Prostate gland (tissue), 2 donors: Measurements from ENCODE around the gene RPP21. TPM values are rescaled to one million over a fixed set of nuclear protein-coding genes. Genes with fewer than 3 reads are reported as not detected.
A peak's percentile ranks its signal among the peaks of the same experiment; 100 is the strongest.

Source experiments
- DNase-seq: peaks from one replicate; pipeline ENCODE4 v3.0.0-alpha.2; 2019; ENCODE audit warnings: low spot score
- H3K27ac ChIP-seq, 2 donors: fragments of 200-600 bp; sonication (generic); 2 replicates each; pipeline ENCODE4 v1.5.1; 2017 to 2019
- H3K27me3 ChIP-seq: fragments of 200-600 bp; sonication (generic); replicated peaks from 2 replicates; pipeline ENCODE4 v1.5.1; 2019; ENCODE audit not compliant: insufficient read depth
- H3K36me3 ChIP-seq, 2 donors: fragments of 200-600 bp; sonication (generic); 1 replicate in 1 of 2; 2 replicates in 1 of 2; pipeline versions ENCODE4 v1.5.1 to v1.8.1; 2017 to 2019
- H3K4me1 ChIP-seq: fragments of 200-600 bp; sonication (generic); replicated peaks from 2 replicates; pipeline ENCODE4 v1.5.1; 2019
- H3K4me3 ChIP-seq, 2 donors: fragments of 200-600 bp; sonication (generic); 2 replicates each; pipeline ENCODE4 v1.5.1; 2017 to 2019
- H3K9me3 ChIP-seq: fragments of 200-600 bp; sonication (generic); 2 replicates; pipeline ENCODE4 v1.5.1; 2017
- CTCF ChIP-seq, 4 experiments: fragments of 200-600 bp in 2 of 4; fragments of 450-650 bp in 2 of 4; sonication (generic) in 2 of 4; IDR thresholded peaks; 1 replicate in 3 of 4; 2 replicates in 1 of 4; pipeline ENCODE4 v1.5.1; 2016 to 2019; ENCODE audit warnings: antibody characterized with exemption in 4 of 4, mild to moderate bottlenecking in 2 of 4, moderate library complexity in 2 of 4
- POLR2A ChIP-seq: fragments of 450-650 bp; IDR thresholded peaks from one replicate; pipeline ENCODE4 v1.6.1; 2016; ENCODE audit warnings: antibody characterized with exemption, mild to moderate bottlenecking
- POLR2AphosphoS5 ChIP-seq: sonication (generic); formaldehyde crosslinking; IDR thresholded peaks from one replicate; pipeline ENCODE4 v1.6.1; 2017; ENCODE audit warnings: antibody characterized with exemption
- WGBS: methylation state at CpG from one replicate; pipeline ENCODE4 v1.1.5; 2018; 5-methylcytosine and 5-hydroxymethylcytosine counted together
- intact Hi-C: fragments of 100-400 bp; cut with DNase I; formaldehyde crosslinking; loops from one replicate; pipeline ENCODE4 v1.14.2; 2022
- total RNA-seq, 2 donors: library from RNA; depleted of rRNA; stranded (reverse); fragments of >200 nt; gene quantifications; one replicate each; pipeline ENCODE4 v1.1.0, GENCODE V29; 2016

The RPP21 gene
- total RNA-seq, 2 donors from 2014 or later: 86.7 to 121 TPM

GRCh38 chr6:30321692-30322388, 23.1 kb upstream of the RPP21 start:
- no peaks in the 10 kb centered on the region for H3K4me1 ChIP-seq
- H3K36me3 ChIP-seq: no peaks in the 10 kb centered on the region
- H3K27ac ChIP-seq: no peak overlapping the region
- intact Hi-C loops: no loop called here
- no peaks in the 10 kb centered on the region for H3K9me3 ChIP-seq
- H3K27me3 ChIP-seq: no peaks in the 10 kb centered on the region
- WGBS: 88% methylated on average over 6 of the region's 6 CpGs
- no peak for TF ChIP-seq POLR2A
- TF ChIP-seq POLR2AphosphoS5: no peak
- TF ChIP-seq CTCF (IDR thresholded peaks at IDR 0.05): no peak
- H3K4me3 ChIP-seq: no peak overlapping the region
- no peak for DNase-seq

DNA sequence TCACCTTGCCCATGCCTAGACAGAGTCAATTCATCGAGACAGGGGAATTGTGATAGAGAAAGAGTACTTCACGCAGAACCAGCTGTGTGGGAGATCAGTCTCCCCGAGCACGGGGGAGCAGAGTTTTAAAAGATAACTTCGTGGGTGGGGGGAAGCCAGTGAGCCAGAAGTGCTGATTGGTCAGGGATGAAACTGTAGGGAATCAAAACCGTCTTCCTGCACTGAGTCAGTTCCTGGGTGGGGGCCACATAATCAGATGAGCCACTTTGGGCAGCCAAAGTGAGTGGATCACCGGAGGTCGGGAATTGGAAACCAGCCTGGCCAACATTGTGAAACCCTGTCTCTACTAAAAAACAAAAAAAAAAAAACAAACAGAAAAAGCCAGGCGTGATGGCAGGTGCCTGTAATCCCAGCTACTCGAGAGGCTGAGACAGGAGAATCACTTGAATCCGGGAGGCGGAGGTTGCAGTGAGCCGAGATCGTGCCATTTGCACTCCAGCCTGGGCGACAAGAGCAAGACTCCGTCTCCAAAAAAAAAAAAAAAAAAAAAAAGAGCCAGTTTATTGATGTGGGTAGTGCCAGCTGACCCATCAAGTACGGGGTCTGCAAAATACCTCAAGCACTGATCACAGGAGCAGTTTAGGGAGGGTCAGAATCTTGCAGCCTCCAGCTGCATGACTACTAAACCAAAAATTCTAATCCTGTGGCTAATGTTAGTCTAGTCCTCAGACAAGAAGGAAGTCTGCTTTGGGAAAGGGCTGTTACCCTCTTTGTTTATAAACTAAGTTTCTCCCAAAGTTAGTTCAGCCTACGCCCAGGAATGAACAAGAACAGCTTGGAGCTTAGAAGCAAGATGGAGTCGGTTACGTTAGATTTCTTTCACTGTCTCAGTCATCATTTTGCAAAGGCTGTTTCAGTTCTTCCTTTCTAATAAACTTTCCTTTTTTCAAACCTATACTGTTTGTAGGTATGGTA, 22.1 kb upstream of the RPP21 start:
- DNase-seq: no peak
- TF ChIP-seq CTCF (IDR thresholded peaks at IDR 0.05) (no peak), POLR2A (no peak), POLR2AphosphoS5 (no peak)
- Histone ChIP-seq H3K27me3 (no peaks in the 10 kb centered on the region), H3K27ac (no peak overlapping the region), H3K36me3 (no peaks in the 10 kb centered on the region), H3K4me3 (no peak overlapping the region), H3K9me3 (no peaks in the 10 kb centered on the region), H3K4me1 (no peaks in the 10 kb centered on the region)
- 85% methylated on average over 20 of the region's 20 CpGs for WGBS
- intact Hi-C loops: no loop called here

DNA sequence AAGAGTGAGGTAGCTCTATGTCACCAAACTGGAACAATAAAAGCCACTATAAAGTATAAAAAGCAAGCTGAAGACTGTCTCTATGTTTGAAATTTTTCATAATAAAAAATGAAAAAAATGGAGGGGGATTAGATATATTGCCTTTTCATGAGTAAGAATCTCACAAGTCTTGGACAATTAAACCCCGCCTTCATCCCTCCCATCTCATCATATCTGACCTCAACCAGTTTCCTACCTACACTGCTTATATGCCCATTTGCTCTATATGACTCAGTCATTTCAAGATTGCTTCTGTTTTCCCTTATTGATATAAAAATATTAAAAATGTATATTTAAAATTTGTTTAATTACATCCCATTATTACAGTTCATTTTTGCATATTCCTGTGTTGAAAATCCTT, 21.1 kb upstream of the RPP21 start:
- TF ChIP-seq CTCF (IDR thresholded peaks at IDR 0.05) (no peak), POLR2A (no peak), POLR2AphosphoS5 (no peak)
- Histone ChIP-seq H3K9me3 (no peaks in the 10 kb centered on the region), H3K4me1 (no peaks in the 10 kb centered on the region), H3K4me3 (no peak overlapping the region), H3K27me3 (no peaks in the 10 kb centered on the region), H3K36me3 (no peaks in the 10 kb centered on the region), H3K27ac (no peak overlapping the region)
- 97% methylated on average over 1 of the region's 1 CpG for WGBS
- intact Hi-C loops: no loop called here
- DNase-seq: no peak

- intact Hi-C loops: loop anchor here (5.0 kb wide), 1 partner anchor 113 kb away; the partner anchor contains the start of gene TRIM26
- Histone ChIP-seq H3K27me3 (no peaks in the 10 kb centered on the region), H3K27ac (peak overlapping the region; percentile 94 to 95), H3K9me3 (no peaks in the 10 kb centered on the region), H3K4me3 (peak overlapping the region; percentile 65 to 82), H3K36me3 (no peaks in the 10 kb centered on the region), H3K4me1 (no peaks in the 10 kb centered on the region)
- peak; percentile 17 for DNase-seq
- TF ChIP-seq POLR2AphosphoS5 (no peak), POLR2A (no peak), CTCF (IDR thresholded peaks at IDR 0.05) (no peak)
- 4% methylated on average over 10 of the region's 10 CpGs for WGBS
Observed at GRCh38 chr6:30325150-30325872, 19.6 kb upstream of the RPP21 start.
